UCSD-AML1 (cell line): ENCODE results near the gene MRC1.
"Not testable (repeated sequence)": the region's sequence is repeated elsewhere in the genome, so short reads cannot be mapped to it uniquely, and the experiment has no call there.

Experiments used
- DNase-seq: peaks from one replicate; lab custom pipeline; 2025; ENCODE audit not compliant: unreplicated experiment; lab: John Stamatoyannopoulos, UW

The MRC1 gene

DNA sequence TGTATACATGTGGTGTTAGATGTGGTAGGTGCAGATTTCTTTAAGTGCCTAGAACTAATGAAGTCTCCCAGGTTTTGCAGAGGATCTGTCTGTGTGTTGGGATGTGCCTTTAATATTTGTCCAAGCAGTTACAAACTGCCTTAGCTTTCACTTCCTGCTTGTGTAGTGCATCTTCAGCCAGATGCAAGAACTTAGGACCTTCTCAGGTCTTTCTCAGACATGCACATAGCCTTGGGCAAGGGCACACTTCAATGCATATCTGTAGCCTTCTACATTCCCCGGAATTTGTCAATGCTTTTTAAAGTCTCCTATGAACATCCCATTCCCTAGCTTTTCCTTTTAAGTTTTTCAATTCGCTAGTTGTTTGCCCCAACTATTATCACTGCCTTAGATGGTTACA is 95.4 kb downstream of the MRC1 start:
- no peak for DNase-seq

- DNase-seq = no peak
Observed at GRCh38 chr10:17905491-17905890, 96.3 kb downstream of the MRC1 start.

GRCh38 chr10:17906002-17906401 is 96.9 kb downstream of the MRC1 start:
- DNase-seq = no peak

- DNase-seq = no peak
Observed at GRCh38 chr10:17907641-17908040, 98.5 kb downstream of the MRC1 start.

- DNase-seq = no peak
Observed at GRCh38 chr10:17910125-17910789, 101.1 kb downstream of the MRC1 start.

GRCh38 chr10:17912754-17913153 is 103.6 kb downstream of the MRC1 start:
- DNase-seq = no peak

DNA sequence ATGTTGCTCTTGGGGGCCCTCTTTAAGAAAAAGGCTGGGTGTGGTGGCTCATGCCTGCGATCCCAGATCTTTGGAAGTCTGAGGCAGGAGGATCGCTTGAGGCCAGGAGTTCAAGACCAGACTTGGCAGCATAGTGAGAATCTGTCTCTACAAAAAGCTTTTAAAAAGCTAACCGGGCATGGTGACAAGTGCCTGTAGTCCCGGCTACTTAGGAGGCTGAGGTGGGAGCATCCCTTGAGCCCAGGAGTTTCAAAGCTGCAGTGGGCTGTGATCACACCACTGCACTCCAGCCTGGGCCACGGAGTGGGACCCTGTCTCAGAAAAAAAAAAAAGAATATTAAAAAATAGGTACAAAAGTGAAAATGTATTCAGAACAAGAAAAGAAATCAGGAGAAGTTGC is 104.5 kb downstream of the MRC1 start:
- no peak for DNase-seq

GRCh38 chr10:17914169-17915045 is 105.3 kb downstream of the MRC1 start:
- no peak for DNase-seq

DNA sequence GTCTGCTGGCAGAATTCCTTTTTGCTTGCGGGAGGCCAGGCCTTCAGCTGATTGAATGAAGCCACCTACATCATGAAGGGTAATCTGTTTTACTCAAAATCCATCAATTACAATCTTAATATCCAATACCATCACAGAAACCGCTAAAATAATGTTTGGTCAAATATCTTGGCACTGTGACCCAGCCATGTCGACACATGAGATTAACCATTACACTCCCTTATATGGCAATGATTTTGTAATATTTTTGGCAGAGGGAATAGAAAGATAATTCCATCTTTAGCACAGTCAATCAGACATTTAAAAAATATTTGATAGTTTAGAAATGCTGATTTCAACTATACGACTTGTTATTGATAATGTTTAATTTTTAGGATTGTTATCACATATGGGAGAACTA is 106.0 kb downstream of the MRC1 start:
- DNase-seq = no peak

GRCh38 chr10:17918187-17918903 is 109.2 kb downstream of the MRC1 start:
- no peak for DNase-seq

- no peak for DNase-seq
Observed at GRCh38 chr10:17921378-17921777, 112.2 kb downstream of the MRC1 start.

DNA sequence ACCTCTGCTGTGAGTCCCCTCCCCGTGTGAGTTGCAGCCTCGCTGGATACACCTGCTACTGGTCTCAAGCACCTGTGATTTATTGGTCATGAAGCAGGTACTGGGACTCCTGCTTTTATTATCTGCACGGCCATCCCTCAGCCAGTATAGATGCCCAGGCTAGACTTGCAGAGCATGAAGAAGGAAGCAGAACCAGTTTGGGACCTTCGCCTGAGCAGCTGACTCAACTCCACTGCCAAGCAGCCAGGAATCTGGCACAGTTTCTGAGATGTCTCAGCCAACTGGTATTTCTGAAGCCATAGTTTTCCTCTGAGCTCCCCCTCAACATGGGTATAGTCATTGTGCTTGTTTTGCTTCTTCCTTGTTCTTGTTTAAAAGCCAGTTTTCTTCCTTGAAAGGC is 114.6 kb downstream of the MRC1 start:
- no peak for DNase-seq

DNA sequence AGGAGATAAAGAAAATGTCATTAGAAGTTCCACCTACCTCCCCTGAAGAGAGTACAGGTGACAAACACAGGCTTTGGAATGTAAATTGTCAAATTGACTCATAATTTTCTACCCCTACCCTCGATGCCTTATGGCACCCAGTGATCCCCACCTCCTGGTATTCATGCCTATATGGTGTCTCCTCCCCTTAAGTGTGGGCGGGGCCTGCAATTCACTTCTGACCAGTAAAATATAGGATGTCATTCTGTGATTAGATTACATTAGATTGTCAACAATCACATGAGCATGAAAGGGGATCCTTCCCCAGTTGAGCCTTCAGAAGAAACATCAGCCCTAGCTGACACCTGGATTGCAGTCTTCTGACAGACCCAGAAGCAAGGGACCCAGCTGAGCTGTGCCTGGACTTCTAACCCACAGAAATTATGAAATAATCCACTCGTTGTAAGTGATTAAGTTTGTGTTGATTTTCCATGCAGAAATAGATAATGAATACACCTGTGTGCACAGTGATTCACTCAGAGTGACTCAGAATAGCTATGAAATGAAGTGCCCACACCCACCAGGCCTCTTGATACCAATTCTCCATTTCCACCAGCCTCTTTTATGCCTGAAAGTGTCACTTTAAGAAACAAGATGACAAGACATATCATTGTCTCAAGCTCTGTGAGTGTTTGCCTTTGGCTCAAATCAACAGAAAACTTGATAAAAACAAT is 134.0 kb downstream of the MRC1 start:
- no peak for DNase-seq

DNA sequence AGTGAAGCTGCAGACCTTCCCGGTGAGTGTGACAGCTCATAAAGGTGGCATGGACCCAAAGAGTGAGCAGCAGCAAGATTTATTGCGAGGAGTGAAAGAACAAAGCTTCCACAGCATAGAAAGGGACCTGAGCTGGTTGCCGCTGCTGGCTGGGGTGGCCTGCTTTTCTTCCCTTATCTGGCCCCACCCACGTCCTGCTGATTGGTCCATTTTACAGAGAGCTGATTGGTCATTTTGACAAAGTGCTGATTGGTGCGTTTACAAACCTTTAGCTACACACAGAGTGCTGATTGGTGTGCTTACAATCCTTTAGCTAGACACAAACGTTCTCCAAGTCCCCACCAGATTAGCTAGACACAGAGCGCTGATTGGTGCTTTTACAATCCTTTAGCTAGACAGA is 141.1 kb downstream of the MRC1 start:
- DNase-seq = not testable (repeated sequence)

- DNase-seq = no peak
Observed at GRCh38 chr10:17950726-17951125, 141.6 kb downstream of the MRC1 start.

DNA sequence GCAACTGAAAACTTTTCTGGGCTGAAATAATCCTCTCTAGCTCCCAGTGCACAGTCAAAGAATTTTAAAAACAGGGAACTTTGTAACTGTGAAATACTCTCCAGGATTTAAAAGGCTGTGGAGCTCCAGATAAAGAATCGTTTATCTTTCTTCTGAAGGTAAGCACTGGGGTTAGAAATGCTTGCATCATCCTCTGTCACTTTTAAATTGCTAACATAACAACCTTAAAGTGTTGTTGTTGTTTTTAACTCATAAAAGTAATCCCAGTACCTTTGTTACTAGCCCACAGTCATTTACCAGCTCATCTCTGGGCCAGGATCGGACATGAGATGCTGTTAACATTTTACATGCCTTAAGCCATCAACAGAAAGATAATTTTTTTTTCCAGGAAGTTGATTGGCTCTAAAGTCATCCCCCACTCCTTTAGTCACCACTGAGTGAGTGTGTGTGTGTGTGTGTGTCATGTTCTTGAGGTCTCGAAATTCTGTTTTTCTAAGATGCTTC is 142.8 kb downstream of the MRC1 start, which contains the start of gene SLC39A12:
SLC39A12 (plus strand) TSS at position 51 of the 504 bp plus-strand sequence. CDS start 1,359 bp downstream, outside the sequence.
- DNase-seq = no peak

GRCh38 chr10:17954372-17954771 is 145.2 kb downstream of the MRC1 start:
- DNase-seq = not testable (repeated sequence)

DNA sequence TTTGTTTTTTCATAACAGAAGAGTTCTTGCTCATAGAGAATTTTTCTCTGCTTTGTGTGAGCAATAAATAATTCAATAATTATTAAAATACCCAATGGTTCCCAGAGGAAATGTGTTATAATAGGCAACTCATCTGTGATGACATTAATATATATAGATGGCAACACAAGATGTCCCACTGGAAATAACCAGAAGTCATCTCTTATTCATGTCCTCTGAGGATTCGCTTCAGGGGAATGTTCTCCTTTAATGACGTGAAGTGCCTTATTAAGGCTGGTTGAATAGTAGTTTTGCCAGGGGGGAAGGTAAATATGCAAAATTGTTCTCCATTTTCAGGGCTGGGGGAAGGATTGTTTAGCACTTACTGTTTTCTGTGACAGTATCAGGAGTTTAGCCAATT is 145.7 kb downstream of the MRC1 start:
- no peak for DNase-seq

DNA sequence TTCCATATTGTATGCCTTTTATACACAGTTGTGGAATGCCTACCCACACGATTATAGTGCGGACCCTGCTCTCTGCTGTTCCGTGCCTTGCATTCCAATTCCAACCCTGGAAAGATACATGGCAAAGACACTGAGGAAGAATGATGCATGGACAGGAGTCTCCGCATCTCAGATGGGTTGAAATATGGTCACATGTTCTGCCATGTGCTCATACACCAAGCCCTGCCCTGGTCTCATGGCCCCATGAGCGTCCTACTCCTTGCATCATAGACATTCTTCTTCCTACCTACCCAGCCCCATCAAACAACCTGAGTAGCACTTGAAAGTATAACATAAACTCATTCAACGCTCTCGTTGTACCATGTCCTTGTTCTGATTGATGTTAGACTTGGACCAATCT is 148.9 kb downstream of the MRC1 start:
- DNase-seq = no peak

GRCh38 chr10:17959870-17960269 is 150.7 kb downstream of the MRC1 start:
- no peak for DNase-seq
